Measurements from ENCODE around the gene F13A1.

DNA sequence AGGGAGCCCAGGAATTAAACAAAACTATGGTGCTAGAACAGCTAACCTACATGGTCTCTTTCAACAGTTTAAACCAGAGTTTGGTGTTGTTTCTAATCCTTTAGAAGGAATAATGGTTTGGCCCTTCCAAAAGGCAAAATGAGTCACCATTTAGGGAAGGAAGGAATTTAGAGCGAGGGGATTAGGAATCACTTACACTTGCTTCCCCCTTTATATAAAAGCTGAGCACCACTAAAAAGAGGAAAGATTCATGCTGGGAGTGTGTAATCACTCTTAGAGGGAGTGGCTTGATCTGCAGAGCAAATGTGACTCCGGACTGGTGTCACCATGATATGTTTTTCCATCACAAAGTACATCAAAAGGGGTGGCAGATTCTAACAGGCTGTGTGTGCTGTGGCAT, 63.6 kb downstream of the F13A1 start:
- TF ChIP-seq, protein P1, sequence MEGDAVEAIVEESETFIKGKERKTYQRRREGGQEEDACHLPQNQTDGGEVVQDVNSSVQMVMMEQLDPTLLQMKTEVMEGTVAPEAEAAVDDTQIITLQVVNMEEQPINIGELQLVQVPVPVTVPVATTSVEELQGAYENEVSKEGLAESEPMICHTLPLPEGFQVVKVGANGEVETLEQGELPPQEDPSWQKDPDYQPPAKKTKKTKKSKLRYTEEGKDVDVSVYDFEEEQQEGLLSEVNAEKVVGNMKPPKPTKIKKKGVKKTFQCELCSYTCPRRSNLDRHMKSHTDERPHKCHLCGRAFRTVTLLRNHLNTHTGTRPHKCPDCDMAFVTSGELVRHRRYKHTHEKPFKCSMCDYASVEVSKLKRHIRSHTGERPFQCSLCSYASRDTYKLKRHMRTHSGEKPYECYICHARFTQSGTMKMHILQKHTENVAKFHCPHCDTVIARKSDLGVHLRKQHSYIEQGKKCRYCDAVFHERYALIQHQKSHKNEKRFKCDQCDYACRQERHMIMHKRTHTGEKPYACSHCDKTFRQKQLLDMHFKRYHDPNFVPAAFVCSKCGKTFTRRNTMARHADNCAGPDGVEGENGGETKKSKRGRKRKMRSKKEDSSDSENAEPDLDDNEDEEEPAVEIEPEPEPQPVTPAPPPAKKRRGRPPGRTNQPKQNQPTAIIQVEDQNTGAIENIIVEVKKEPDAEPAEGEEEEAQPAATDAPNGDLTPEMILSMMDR (IDR thresholded peaks at IDR 0.05), result no peak
- no peak for TF ChIP-seq POLR2AphosphoS5 (IDR thresholded peaks at IDR 0.05; ENCODE audit: low read depth, low read length)
- TF ChIP-seq, protein P2, sequence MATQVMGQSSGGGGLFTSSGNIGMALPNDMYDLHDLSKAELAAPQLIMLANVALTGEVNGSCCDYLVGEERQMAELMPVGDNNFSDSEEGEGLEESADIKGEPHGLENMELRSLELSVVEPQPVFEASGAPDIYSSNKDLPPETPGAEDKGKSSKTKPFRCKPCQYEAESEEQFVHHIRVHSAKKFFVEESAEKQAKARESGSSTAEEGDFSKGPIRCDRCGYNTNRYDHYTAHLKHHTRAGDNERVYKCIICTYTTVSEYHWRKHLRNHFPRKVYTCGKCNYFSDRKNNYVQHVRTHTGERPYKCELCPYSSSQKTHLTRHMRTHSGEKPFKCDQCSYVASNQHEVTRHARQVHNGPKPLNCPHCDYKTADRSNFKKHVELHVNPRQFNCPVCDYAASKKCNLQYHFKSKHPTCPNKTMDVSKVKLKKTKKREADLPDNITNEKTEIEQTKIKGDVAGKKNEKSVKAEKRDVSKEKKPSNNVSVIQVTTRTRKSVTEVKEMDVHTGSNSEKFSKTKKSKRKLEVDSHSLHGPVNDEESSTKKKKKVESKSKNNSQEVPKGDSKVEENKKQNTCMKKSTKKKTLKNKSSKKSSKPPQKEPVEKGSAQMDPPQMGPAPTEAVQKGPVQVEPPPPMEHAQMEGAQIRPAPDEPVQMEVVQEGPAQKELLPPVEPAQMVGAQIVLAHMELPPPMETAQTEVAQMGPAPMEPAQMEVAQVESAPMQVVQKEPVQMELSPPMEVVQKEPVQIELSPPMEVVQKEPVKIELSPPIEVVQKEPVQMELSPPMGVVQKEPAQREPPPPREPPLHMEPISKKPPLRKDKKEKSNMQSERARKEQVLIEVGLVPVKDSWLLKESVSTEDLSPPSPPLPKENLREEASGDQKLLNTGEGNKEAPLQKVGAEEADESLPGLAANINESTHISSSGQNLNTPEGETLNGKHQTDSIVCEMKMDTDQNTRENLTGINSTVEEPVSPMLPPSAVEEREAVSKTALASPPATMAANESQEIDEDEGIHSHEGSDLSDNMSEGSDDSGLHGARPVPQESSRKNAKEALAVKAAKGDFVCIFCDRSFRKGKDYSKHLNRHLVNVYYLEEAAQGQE (IDR thresholded peaks at IDR 0.05; ENCODE audit: low read depth, low read length), result no peak
- TF ChIP-seq TAF1 (IDR thresholded peaks at IDR 0.05; ENCODE audit: borderline replicate concordance, low read depth, low read length), result no peak
- TF ChIP-seq ELF1 (IDR thresholded peaks at IDR 0.05), result no peak
- no peak for TF ChIP-seq GABPA (IDR thresholded peaks at IDR 0.05; ENCODE audit: low read depth)

All from SK-N-SH (cell line).